Measurements from ENCODE around the gene NECAB3. TPM values are rescaled to one million over a fixed set of nuclear protein-coding genes. Genes with fewer than 3 reads are reported as not detected.

Gene NECAB3
- total and polyA plus RNA-seq, 5 experiments from 2014 or later = 1.1 to 12.8 (median 1.8) TPM

- Mint-ChIP-seq H3K4me1 (peaks cover 0 to 17% (median 2%) of the 10 kb centered on the region in 4 donors), H3K27ac (peak overlapping the region in 2 of 10 donors; percentile 17 to 66), H3K9me3 (no peaks in the 10 kb centered on the region), H3K36me3 (peaks cover 0 to 62% (median 33%) of the 10 kb centered on the region in 3 donors), H3K4me3 (no peak overlapping the region), H3K27me3 (no peaks in the 10 kb centered on the region)
- no peak for DNase-seq
- ATAC-seq = no peak
- POLR2A ChIA-PET = no interaction called here
Measured at GRCh38 chr20:33609504-33609903, 64.7 kb downstream of the NECAB3 start.

Other genes with a start within 250 kb of the NECAB3 start
- gene SNTA1, start 230.7 kb downstream of the NECAB3 start, total RNA-seq = 1 to 10 TPM; 3.6 to 4.3 TPM
- gene SNTA1, start 230.7 kb downstream of the NECAB3 start, polyA plus RNA-seq = 1 to 10 TPM; 6.1 to 9.1 (median 6.4) TPM
- gene CBFA2T2, start 184.3 kb downstream of the NECAB3 start, total RNA-seq = 10 to 100 TPM; 33.5 to 33.8 TPM
- 10 to 100 TPM; 11.9 to 17.9 (median 14.8) TPM for gene CBFA2T2, start 184.3 kb downstream of the NECAB3 start, polyA plus RNA-seq
- under 1 TPM; 0.38 to 0.47 TPM for gene C20orf144, start 12.1 kb downstream of the NECAB3 start, total RNA-seq
- not detected for gene C20orf144, start 12.1 kb downstream of the NECAB3 start, polyA plus RNA-seq
- gene ACTL10, start 7.5 kb downstream of the NECAB3 start, total RNA-seq = 1 to 10 TPM; 3.7 to 4.5 TPM
- gene ACTL10, start 7.5 kb downstream of the NECAB3 start, polyA plus RNA-seq = 1 to 10 TPM; 1.8 to 3.2 (median 1.9) TPM
- gene E2F1, start 12.0 kb upstream of the NECAB3 start, total RNA-seq = 1 to 10 TPM; 1.3 to 1.4 TPM
- gene E2F1, start 12.0 kb upstream of the NECAB3 start, polyA plus RNA-seq = under 1 TPM; 0.19 to 0.49 (median 0.34) TPM
- 10 to 100 TPM; 10.7 to 12.1 TPM for gene PXMP4, start 45.9 kb upstream of the NECAB3 start, total RNA-seq
- 10 to 100 TPM in 2 of 3 donors, 1 to 10 TPM in 1; 8.9 to 16.1 (median 16.0) TPM for gene PXMP4, start 45.9 kb upstream of the NECAB3 start, polyA plus RNA-seq
- 1 to 10 TPM; 5.2 to 6.8 TPM for gene ZNF341, start 57.6 kb upstream of the NECAB3 start, total RNA-seq
- gene ZNF341, start 57.6 kb upstream of the NECAB3 start, polyA plus RNA-seq = 1 to 10 TPM in 2 of 3 donors, under 1 TPM in 1; 0.75 to 3.8 (median 1.0) TPM
- gene CHMP4B, start 136.9 kb upstream of the NECAB3 start, total RNA-seq = 10 to 100 TPM; 57.5 to 59.5 TPM
- gene CHMP4B, start 136.9 kb upstream of the NECAB3 start, polyA plus RNA-seq = 1 to 10 TPM; 4.0 to 5.0 (median 4.8) TPM